Astrocyte of the cerebellum (primary cell): Measurements from ENCODE around the gene GADD45B.

Source experiments
- DNase-seq: peaks from one replicate; pipeline ENCODE4 v3.0.0-alpha.2; 2011; ENCODE audit warnings: low read depth
- H3K4me3 ChIP-seq: 2 replicates; pipeline ENCODE4 v1.5.1; 2011; ENCODE audit warnings: mild to moderate bottlenecking, low read depth, low read length, moderate library complexity
- CTCF ChIP-seq: IDR thresholded peaks from 2 replicates; pipeline ENCODE4 v1.5.1; 2012; ENCODE audit warnings: low read length, low read depth, moderate library complexity, mild to moderate bottlenecking; ENCODE audit errors: missing control alignments
- in situ Hi-C: cut with HindIII; loops from 2 replicates; pipeline ENCODE4 v1.10.0; 2017; ENCODE audit warnings: low sequenced_read_pairs

GADD45B gene

GRCh38 chr19:2453431-2454025 lies 22.4 kb upstream of the GADD45B start:
- in situ Hi-C loops, result no loop called here
- H3K4me3 ChIP-seq, result no peak overlapping the region
- no peak for DNase-seq
- TF ChIP-seq CTCF, result no peak

GRCh38 chr19:2454199-2454961 lies 21.5 kb upstream of the GADD45B start:
- in situ Hi-C loops, result no loop called here
- no peak for DNase-seq
- H3K4me3 ChIP-seq, result no peak overlapping the region
- no peak for TF ChIP-seq CTCF

GRCh38 chr19:2454962-2455850 lies 20.7 kb upstream of the GADD45B start:
- no peak for DNase-seq
- in situ Hi-C loops, result no loop called here
- H3K4me3 ChIP-seq, result peak overlapping the region; percentile 95
- TF ChIP-seq CTCF, result no peak

- no peak for DNase-seq
- TF ChIP-seq CTCF, result no peak
- in situ Hi-C loops, result no loop called here
Measured at GRCh38 chr19:2455851-2456570, 19.9 kb upstream of the GADD45B start.

GRCh38 chr19:2457394-2458037 lies 18.4 kb upstream of the GADD45B start:
- DNase-seq, result no peak
- H3K4me3 ChIP-seq, result peak overlapping the region; percentile 25
- no peak for TF ChIP-seq CTCF
- in situ Hi-C loops, result no loop called here

More at GRCh38 chr19:2455851-2456570, 19.9 kb upstream of the GADD45B start:
- H3K4me3 ChIP-seq, result peak overlapping the region; percentile 95
